Ishikawa (cell line): ENCODE measurements around the gene C1QTNF6.

Experiments used
- CEBPB ChIP-seq: IDR thresholded peaks from 2 replicates; pipeline ENCODE4 v1.6.1; 2012
- FOXM1 ChIP-seq: IDR thresholded peaks from 2 replicates; pipeline ENCODE4 v1.6.1; 2012; ENCODE audit warnings: low read depth, borderline replicate concordance
- MAX ChIP-seq: IDR thresholded peaks from 2 replicates; pipeline ENCODE4 v1.6.1; 2012
- RAD21 ChIP-seq: IDR thresholded peaks from 2 replicates; pipeline ENCODE4 v1.6.1; 2012; ENCODE audit warnings: low read depth
- TAF1 ChIP-seq: IDR thresholded peaks from 2 replicates; pipeline ENCODE4 v1.6.1; 2012; ENCODE audit warnings: low read depth, mild to moderate bottlenecking

GRCh38 chr22:37205046-37205445 is 17.0 kb upstream of the C1QTNF6 start:
- TF ChIP-seq TAF1 (no peak), FOXM1 (no peak), CEBPB (no peak), RAD21 (no peak), MAX (no peak)
